ENCODE results near the gene SLC9A9. TPM values are rescaled to one million over a fixed set of nuclear protein-coding genes. Genes with fewer than 3 reads are reported as not detected.

SLC9A9 gene
- polyA plus RNA-seq, 1 experiment, result 13.4 TPM

DNA sequence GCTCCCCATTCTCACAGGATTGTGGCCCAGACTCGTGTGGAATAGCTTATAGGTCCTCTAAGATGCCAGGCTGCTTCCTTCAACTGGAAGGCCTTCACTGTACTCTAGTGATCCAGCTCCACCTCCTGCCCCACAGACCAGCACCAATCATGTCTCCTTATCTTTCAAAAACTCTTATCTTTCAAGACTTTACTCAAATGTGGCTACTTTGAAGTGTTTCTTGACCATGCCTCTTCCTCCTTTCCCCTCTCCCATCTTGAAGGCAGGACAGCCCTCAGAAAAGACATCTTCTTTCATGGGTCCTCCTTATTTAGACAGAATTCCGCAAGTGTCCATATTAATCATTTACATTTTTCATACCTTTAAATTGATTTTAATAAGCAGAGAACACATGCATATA is 586.4 kb downstream of the SLC9A9 start:
- Histone ChIP-seq H3K27ac (ENCODE audit: low read depth, low read length) (no peak overlapping the region), H3K4me3 (ENCODE audit: low read depth, low read length) (no peak overlapping the region), H3K27me3 (ENCODE audit: control insufficient read depth, insufficient read depth, low read length) (no peaks in the 10 kb centered on the region), H3K9me3 (ENCODE audit: control insufficient read depth, insufficient read depth, low read length) (no peaks in the 10 kb centered on the region)
- ChIA-PET POLR2A (no interaction called here), CTCF (no interaction called here)
- no peak for DNase-seq (ENCODE audit: low read depth, low spot score)
- TF ChIP-seq, protein P1, sequence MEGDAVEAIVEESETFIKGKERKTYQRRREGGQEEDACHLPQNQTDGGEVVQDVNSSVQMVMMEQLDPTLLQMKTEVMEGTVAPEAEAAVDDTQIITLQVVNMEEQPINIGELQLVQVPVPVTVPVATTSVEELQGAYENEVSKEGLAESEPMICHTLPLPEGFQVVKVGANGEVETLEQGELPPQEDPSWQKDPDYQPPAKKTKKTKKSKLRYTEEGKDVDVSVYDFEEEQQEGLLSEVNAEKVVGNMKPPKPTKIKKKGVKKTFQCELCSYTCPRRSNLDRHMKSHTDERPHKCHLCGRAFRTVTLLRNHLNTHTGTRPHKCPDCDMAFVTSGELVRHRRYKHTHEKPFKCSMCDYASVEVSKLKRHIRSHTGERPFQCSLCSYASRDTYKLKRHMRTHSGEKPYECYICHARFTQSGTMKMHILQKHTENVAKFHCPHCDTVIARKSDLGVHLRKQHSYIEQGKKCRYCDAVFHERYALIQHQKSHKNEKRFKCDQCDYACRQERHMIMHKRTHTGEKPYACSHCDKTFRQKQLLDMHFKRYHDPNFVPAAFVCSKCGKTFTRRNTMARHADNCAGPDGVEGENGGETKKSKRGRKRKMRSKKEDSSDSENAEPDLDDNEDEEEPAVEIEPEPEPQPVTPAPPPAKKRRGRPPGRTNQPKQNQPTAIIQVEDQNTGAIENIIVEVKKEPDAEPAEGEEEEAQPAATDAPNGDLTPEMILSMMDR (IDR thresholded peaks at IDR 0.05; ENCODE audit: low read depth, low read length), result no peak

DNA sequence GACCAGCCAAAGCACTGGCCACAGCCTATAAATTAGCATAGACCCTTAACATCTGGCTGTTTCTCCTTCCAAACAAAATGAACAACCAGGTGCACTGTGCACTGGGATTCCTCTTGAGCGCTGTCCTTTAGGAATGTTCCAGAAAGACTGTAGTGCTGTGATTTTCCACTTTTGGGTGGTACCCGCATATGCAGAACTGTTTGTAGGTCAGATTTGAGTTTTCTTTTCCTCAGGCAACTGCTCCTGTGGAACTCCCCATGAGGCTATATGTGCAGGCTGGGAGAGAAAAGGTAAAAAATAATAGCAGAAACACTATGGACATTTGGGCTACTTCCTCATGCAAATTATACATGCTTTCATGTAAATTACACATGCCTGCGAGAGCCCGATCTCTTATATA is 589.6 kb downstream of the SLC9A9 start:
- no peaks in the 10 kb centered on the region for H3K9me3 ChIP-seq (ENCODE audit: control insufficient read depth, insufficient read depth, low read length)
- no peak for DNase-seq (ENCODE audit: low read depth, low spot score)
- no peak overlapping the region for H3K4me3 ChIP-seq (ENCODE audit: low read depth, low read length)
- POLR2A ChIA-PET, result no interaction called here
- H3K27ac ChIP-seq (ENCODE audit: low read depth, low read length), result no peak overlapping the region
- CTCF ChIA-PET, result no interaction called here
- TF ChIP-seq, protein P1 (IDR thresholded peaks at IDR 0.05; ENCODE audit: low read depth, low read length), result no peak
- no peaks in the 10 kb centered on the region for H3K27me3 ChIP-seq (ENCODE audit: control insufficient read depth, insufficient read depth, low read length)

GRCh38 chr3:143256416-143256815 is 591.9 kb downstream of the SLC9A9 start:
- CTCF ChIA-PET, result no interaction called here
- POLR2A ChIA-PET, result no interaction called here
- DNase-seq (ENCODE audit: low read depth, low spot score), result no peak
- no peak overlapping the region for H3K4me3 ChIP-seq (ENCODE audit: low read depth, low read length)
- TF ChIP-seq, protein P1 (IDR thresholded peaks at IDR 0.05; ENCODE audit: low read depth, low read length), result no peak
- H3K9me3 ChIP-seq (ENCODE audit: control insufficient read depth, insufficient read depth, low read length), result no peaks in the 10 kb centered on the region
- no peak overlapping the region for H3K27ac ChIP-seq (ENCODE audit: low read depth, low read length)
- no peaks in the 10 kb centered on the region for H3K27me3 ChIP-seq (ENCODE audit: control insufficient read depth, insufficient read depth, low read length)

GRCh38 chr3:143255739-143256138 is 592.5 kb downstream of the SLC9A9 start:
- no peak for DNase-seq (ENCODE audit: low read depth, low spot score)
- TF ChIP-seq, protein P1 (IDR thresholded peaks at IDR 0.05; ENCODE audit: low read depth, low read length), result no peak
- H3K9me3 ChIP-seq (ENCODE audit: control insufficient read depth, insufficient read depth, low read length), result no peaks in the 10 kb centered on the region
- POLR2A ChIA-PET, result no interaction called here
- H3K27ac ChIP-seq (ENCODE audit: low read depth, low read length), result no peak overlapping the region
- no peak overlapping the region for H3K4me3 ChIP-seq (ENCODE audit: low read depth, low read length)
- CTCF ChIA-PET, result no interaction called here
- H3K27me3 ChIP-seq (ENCODE audit: control insufficient read depth, insufficient read depth, low read length), result no peaks in the 10 kb centered on the region

- H3K27ac ChIP-seq (ENCODE audit: low read depth, low read length), result no peak overlapping the region
- ChIA-PET POLR2A (no interaction called here), CTCF (no interaction called here)
- DNase-seq (ENCODE audit: low read depth, low spot score), result no peak
- H3K9me3 ChIP-seq (ENCODE audit: control insufficient read depth, insufficient read depth, low read length), result no peaks in the 10 kb centered on the region
- H3K27me3 ChIP-seq (ENCODE audit: control insufficient read depth, insufficient read depth, low read length), result no peaks in the 10 kb centered on the region
- TF ChIP-seq, protein P1 (IDR thresholded peaks at IDR 0.05; ENCODE audit: low read depth, low read length), result no peak
- no peak overlapping the region for H3K4me3 ChIP-seq (ENCODE audit: low read depth, low read length)
These were observed 595.3 kb downstream of the SLC9A9 start for GRCh38 chr3:143252931-143253330.

Measured in AG04450 (cell line).